Esophagus muscularis mucosa (tissue), 4 donors: ENCODE data around the gene PNKP. TPM values are rescaled to one million over a fixed set of nuclear protein-coding genes. Genes with fewer than 3 reads are reported as not detected.

ENCODE experiments used
- DNase-seq: peaks from one replicate; pipeline ENCODE4 v3.0.0-alpha.2; 2017; ENCODE audit errors: extremely low spot score
- H3K27ac ChIP-seq, 4 donors: fragments of 200-600 bp; sonication (generic); replicated peaks in 1 of 4; 1 replicate in 3 of 4; 2 replicates in 1 of 4; pipeline ENCODE4 v1.5.1; 2016 to 2019; ENCODE audit warnings: mild to moderate bottlenecking in 1 of 4
- H3K27me3 ChIP-seq, 4 donors: fragments of 200-600 bp; sonication (generic); one replicate each; pipeline versions ENCODE4 v1.5.1 to v1.6.0; 2016 to 2019
- H3K36me3 ChIP-seq, 4 donors: fragments of 200-600 bp; sonication (generic); one replicate each; pipeline ENCODE4 v1.5.1; 2016 to 2019
- H3K4me1 ChIP-seq, 4 donors: fragments of 200-600 bp; sonication (generic); one replicate each; pipeline ENCODE4 v1.5.1; 2016 to 2019
- H3K4me3 ChIP-seq, 4 donors: fragments of 200-600 bp; sonication (generic); 1 replicate in 2 of 4; 2 replicates in 2 of 4; pipeline ENCODE4 v1.5.1; 2016 to 2019; ENCODE audit warnings: mild to moderate bottlenecking in 4 of 4, moderate library complexity in 1 of 4
- H3K9me3 ChIP-seq, 4 donors: fragments of 200-600 bp; sonication (generic); 1 replicate in 3 of 4; 2 replicates in 1 of 4; pipeline ENCODE4 v1.5.1; 2016 to 2019
- CTCF ChIP-seq, 3 experiments: fragments of 200-600 bp in 2 of 3; fragments of 450-650 bp in 1 of 3; sonication (generic) in 2 of 3; IDR thresholded peaks; one replicate each; pipeline ENCODE4 v1.5.1; 2017 to 2019; ENCODE audit warnings: antibody characterized with exemption in 3 of 3, mild to moderate bottlenecking in 2 of 3, moderate library complexity in 1 of 3
- EP300 ChIP-seq: sonication (generic); formaldehyde crosslinking; IDR thresholded peaks from one replicate; pipeline ENCODE4 v1.6.1; 2017; ENCODE audit warnings: antibody characterized with exemption
- POLR2A ChIP-seq: fragments of 450-650 bp; IDR thresholded peaks from one replicate; pipeline ENCODE4 v1.6.1; 2017; ENCODE audit warnings: antibody characterized with exemption, moderate library complexity, mild to moderate bottlenecking, low read depth
- POLR2AphosphoS5 ChIP-seq, 2 donors: sonication (generic); formaldehyde crosslinking; IDR thresholded peaks; one replicate each; pipeline ENCODE4 v1.6.1; 2017; ENCODE audit warnings: antibody characterized with exemption in 2 of 2
- WGBS: methylation state at CpG from one replicate; pipeline ENCODE4 v1.1.5; 2018; 5-methylcytosine and 5-hydroxymethylcytosine counted together
- intact Hi-C: fragments of 100-400 bp; cut with DNase I; formaldehyde crosslinking; loops from one replicate; pipeline ENCODE4 v1.15.1; 2023
- total RNA-seq, 4 donors: library from RNA; depleted of rRNA; stranded (reverse); fragments of >200 nt; gene quantifications; one replicate each; pipeline versions ENCODE4 v1.1.0 to v1.2.1, GENCODE V29; 2016

PNKP gene
- total RNA-seq, 4 donors from 2014 or later: 21.4 to 43.7 (median 27.8) TPM

- no peak overlapping the region for H3K4me3 ChIP-seq
- 85% methylated on average over 8 of the region's 10 CpGs for WGBS
- no peak for DNase-seq
- H3K4me1 ChIP-seq: peaks cover 17 to 32% (median 23%) of the 10 kb centered on the region in 4 donors
- no peaks in the 10 kb centered on the region for H3K9me3 ChIP-seq
- TF ChIP-seq POLR2AphosphoS5 (IDR thresholded peaks at IDR 0.05): no peak
- TF ChIP-seq CTCF (IDR thresholded peaks at IDR 0.05): no peak
- TF ChIP-seq EP300: no peak
- no peak for TF ChIP-seq POLR2A
- intact Hi-C loops: no loop called here
- peaks cover 54 to 69% (median 68%) of the 10 kb centered on the region in 4 donors for H3K36me3 ChIP-seq
- no peaks in the 10 kb centered on the region for H3K27me3 ChIP-seq
- H3K27ac ChIP-seq: no peak overlapping the region
Observed at GRCh38 chr19:49880162-49880869, 12.9 kb upstream of the PNKP start.

DNA sequence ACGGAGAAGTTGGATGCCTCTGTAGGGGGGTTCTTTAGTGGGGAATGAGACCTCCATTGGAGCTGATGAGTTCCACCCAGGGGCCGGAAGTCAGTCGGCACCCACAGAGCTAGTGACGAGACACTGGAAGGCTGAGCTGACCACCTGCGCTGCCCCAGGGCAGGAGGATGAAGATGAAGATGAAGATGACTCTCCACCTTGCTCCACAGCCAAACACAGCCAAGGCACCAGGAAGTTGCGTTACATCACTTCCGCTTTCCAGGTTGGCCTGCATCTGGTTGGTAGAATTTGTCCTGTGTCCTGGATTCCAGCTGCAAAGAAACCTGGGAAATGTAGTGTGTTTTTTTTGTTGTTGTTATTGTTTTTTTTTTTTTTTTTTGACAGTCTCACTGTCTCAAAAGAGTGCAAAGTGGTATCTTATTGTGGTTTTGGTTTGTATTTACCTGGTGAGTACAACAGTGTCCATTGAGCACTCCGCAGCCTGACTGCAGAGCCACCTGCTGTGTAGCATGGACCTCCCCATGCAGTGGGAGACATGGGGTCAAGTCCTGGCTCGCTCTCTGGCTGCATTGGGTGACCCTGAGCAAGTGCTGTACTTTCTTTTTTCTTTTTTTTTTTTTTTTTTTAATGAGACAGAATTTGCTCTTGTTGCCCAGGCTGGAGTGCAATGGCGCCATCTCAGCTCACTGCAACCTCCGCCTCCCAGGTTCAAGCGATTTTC lies 12.0 kb upstream of the PNKP start:
- Histone ChIP-seq H3K27ac (no peak overlapping the region), H3K27me3 (no peaks in the 10 kb centered on the region), H3K4me1 (peaks cover 26 to 41% (median 33%) of the 10 kb centered on the region in 4 donors), H3K36me3 (peaks cover 45 to 63% (median 59%) of the 10 kb centered on the region in 4 donors), H3K9me3 (no peaks in the 10 kb centered on the region), H3K4me3 (no peak overlapping the region)
- 94% methylated on average over 12 of the region's 12 CpGs for WGBS
- DNase-seq: no peak
- intact Hi-C loops: loop anchor here (5.0 kb wide), 1 partner anchor 67 kb away; the partner anchor contains the start of gene FUZ
- TF ChIP-seq POLR2AphosphoS5 (IDR thresholded peaks at IDR 0.05) (no peak), POLR2A (no peak), CTCF (IDR thresholded peaks at IDR 0.05) (no peak), EP300 (no peak)

- peak overlapping the region; percentile 83 to 99 (median 98) for H3K4me3 ChIP-seq
- no peak for DNase-seq
Observed at GRCh38 chr19:49878744-49879070, 11.3 kb upstream of the PNKP start.

More at GRCh38 chr19:49878744-49879070, 11.3 kb upstream of the PNKP start:
- Histone ChIP-seq H3K4me1 (peaks cover 27 to 45% (median 39%) of the 10 kb centered on the region in 4 donors), H3K36me3 (peaks cover 38 to 62% (median 56%) of the 10 kb centered on the region in 4 donors), H3K9me3 (no peaks in the 10 kb centered on the region), H3K27ac (peak overlapping the region; percentile 97 to 100 (median 99)), H3K27me3 (no peaks in the 10 kb centered on the region)
- intact Hi-C loops: loop anchor here (5.0 kb wide), 1 partner anchor 66 kb away; the partner anchor contains the start of gene FUZ
- TF ChIP-seq POLR2A: no peak
- no peak for TF ChIP-seq POLR2AphosphoS5 (IDR thresholded peaks at IDR 0.05)
- no peak for TF ChIP-seq EP300
- no peak for TF ChIP-seq CTCF (IDR thresholded peaks at IDR 0.05)
- WGBS: 85% methylated on average over 9 of the region's 9 CpGs
